ENCODE data around the gene RBM39.
"Not testable (repeated sequence)": the region's sequence is repeated elsewhere in the genome, so short reads cannot be mapped to it uniquely, and the experiment has no call there.

Gene RBM39

DNA sequence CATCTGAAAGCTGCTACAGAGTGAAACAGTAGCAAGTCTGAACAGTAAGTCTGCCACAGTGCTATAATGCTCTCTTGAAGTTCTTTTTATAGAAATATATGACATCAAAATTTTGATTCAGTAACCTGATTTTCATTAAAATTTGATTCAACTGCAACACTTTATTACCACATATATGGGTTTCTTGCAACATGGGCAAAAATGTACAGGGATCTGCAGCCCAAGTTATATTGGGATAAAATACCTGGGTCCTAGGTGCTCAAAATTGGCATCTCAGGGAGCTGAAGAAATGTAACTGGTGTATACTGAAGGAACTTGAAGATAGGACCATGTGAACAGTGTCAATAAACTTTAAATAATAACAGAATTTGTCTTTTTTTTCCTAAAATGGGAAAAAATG lies 32.0 kb downstream of the RBM39 start:
- Histone ChIP-seq H3K4me3 (ENCODE audit: low read length) (no peak overlapping the region), H3K9ac (ENCODE audit: low read length) (no peak overlapping the region), H3K36me3 (ENCODE audit: control insufficient read depth, low read depth, low read length) (peaks cover 99% of the 10 kb centered on the region), H3K27me3 (ENCODE audit: control insufficient read depth, insufficient read depth, low read length) (no peaks in the 10 kb centered on the region), H3K4me1 (ENCODE audit: control insufficient read depth, low read depth, low read length) (no peaks in the 10 kb centered on the region), H3K9me3 (ENCODE audit: control insufficient read depth, low read depth, low read length) (no peaks in the 10 kb centered on the region), H3K27ac (ENCODE audit: low read length) (no peak overlapping the region)

DNA sequence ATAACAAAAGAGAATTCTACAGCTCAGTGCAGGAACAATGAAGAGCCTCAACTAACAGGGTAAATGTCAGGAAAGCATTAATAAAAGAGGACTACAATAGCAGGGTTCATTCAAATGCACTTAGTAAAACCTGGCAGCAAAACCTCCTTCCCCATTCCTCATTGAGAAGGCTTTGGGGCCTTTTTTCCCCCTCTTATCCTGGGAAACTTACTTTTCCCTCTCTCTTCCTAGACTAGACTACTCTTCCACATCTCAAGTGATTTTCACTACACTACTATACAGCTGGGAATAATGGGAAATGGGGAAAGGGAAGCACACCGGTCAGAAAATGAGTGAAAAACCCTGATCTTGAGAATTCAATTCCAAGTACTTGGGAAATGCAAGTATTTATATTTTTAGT lies 32.8 kb downstream of the RBM39 start:
- Histone ChIP-seq H3K27ac (ENCODE audit: low read length) (no peak overlapping the region), H3K4me1 (ENCODE audit: control insufficient read depth, low read depth, low read length) (no peaks in the 10 kb centered on the region)

DNA sequence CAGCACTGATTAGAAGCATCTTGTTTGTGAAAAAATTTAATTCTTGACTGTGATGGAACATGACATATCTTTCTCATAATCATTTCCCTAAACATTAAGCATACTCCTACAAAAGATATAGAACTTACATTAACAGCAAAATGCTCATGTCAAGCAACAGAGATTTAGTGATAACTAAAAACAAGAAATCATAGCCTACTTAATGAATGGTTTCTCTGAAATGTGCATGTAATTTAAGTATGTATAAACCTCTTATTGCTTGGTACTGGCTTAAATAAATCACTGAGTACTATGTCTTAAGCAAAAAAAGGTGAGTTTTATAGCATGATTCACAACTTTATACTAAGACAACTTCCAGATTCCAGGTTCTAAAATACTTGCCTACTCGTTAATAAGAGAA lies 33.6 kb downstream of the RBM39 start:
- no peaks in the 10 kb centered on the region for H3K9me3 ChIP-seq (ENCODE audit: control insufficient read depth, low read depth, low read length)
- no peak overlapping the region for H3K27ac ChIP-seq (ENCODE audit: low read length)
- H3K4me3 ChIP-seq (ENCODE audit: low read length) = no peak overlapping the region
- H3K9ac ChIP-seq (ENCODE audit: low read length) = no peak overlapping the region
- H3K36me3 ChIP-seq (ENCODE audit: control insufficient read depth, low read depth, low read length) = peaks cover 99% of the 10 kb centered on the region
- no peaks in the 10 kb centered on the region for H3K4me1 ChIP-seq (ENCODE audit: control insufficient read depth, low read depth, low read length)
- H3K27me3 ChIP-seq (ENCODE audit: control insufficient read depth, insufficient read depth, low read length) = no peaks in the 10 kb centered on the region

More for the DNA sequence above, 32.8 kb downstream of the RBM39 start:
- Histone ChIP-seq H3K9ac (ENCODE audit: low read length) (no peak overlapping the region), H3K9me3 (ENCODE audit: control insufficient read depth, low read depth, low read length) (no peaks in the 10 kb centered on the region), H3K4me3 (ENCODE audit: low read length) (no peak overlapping the region), H3K27me3 (ENCODE audit: control insufficient read depth, insufficient read depth, low read length) (no peaks in the 10 kb centered on the region), H3K36me3 (ENCODE audit: control insufficient read depth, low read depth, low read length) (peaks cover 99% of the 10 kb centered on the region)

DNA sequence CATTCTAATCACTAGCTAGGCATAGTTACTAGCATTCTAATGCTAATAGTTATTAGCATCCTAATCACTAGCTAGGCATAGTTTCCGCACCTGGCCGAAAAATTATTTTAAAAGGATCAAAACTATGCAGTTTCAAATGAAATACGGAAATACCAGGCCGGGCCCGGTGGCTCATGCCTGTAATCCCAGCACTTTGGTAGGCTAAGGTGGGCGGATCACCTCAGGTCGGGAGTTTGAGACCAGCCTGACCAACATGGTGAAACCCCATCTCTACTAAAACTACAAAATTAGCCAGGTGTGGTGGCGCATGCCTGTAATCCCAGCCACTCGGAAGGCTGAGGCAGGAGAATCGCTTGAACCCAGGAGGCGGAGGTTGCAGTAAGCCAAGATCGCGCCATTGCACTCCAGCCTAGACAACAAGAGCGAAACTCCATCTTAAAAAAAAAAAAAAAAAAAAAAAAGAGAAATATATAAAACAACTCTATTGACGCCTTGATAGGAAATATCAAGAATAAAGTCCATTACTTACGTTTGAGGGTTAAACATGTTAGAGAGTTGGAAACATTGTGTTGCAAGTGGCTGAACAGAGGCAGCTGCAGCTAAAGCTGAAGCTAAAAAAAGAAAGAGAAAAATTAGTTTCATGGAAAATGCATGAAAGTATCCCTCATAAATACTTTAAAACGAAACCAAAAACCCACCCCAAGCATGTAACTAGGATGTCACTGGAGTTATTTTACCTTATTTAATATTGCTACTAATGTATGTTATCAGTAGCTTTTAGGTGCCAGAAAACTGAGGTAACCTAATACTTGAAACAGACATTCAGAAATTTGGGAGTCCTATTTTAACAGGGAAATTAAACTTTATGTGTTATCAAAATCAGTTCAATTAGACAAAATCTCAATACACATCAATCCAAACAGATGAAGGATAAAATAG lies 35.2 kb downstream of the RBM39 start:
- not testable (repeated sequence) for H3K27ac ChIP-seq (ENCODE audit: low read length); H3K9ac ChIP-seq (ENCODE audit: low read length)
- H3K36me3 ChIP-seq (ENCODE audit: control insufficient read depth, low read depth, low read length) = peaks cover 97% of the 10 kb centered on the region

DNA sequence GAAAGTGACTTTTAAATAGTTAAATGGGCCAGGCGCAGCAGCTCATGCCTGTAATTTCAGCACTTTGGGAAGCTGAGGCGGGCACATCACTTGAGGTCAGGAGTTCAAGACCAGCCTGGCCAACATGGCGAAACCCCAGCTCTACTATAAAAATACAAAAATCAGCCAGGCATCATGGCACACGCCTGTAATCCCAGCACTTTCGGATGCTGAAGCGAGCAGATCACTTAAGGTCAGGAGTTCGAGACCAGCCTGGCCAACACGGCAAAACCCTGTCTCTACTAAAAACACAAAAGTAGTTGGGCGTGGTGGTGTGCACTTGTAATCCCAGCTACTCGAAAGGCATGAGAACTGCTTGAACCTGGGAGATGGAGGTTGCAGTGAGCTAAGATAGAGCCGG lies 36.2 kb downstream of the RBM39 start:
- H3K4me1 ChIP-seq (ENCODE audit: control insufficient read depth, low read depth, low read length); H3K9me3 ChIP-seq (ENCODE audit: control insufficient read depth, low read depth, low read length); H3K27ac ChIP-seq (ENCODE audit: low read length); H3K4me3 ChIP-seq (ENCODE audit: low read length); H3K9ac ChIP-seq (ENCODE audit: low read length); H3K27me3 ChIP-seq (ENCODE audit: control insufficient read depth, insufficient read depth, low read length): not testable (repeated sequence)
- H3K36me3 ChIP-seq (ENCODE audit: control insufficient read depth, low read depth, low read length) = peaks cover 88% of the 10 kb centered on the region

More for the DNA sequence above, 35.2 kb downstream of the RBM39 start:
- not testable (repeated sequence) for H3K9me3 ChIP-seq (ENCODE audit: control insufficient read depth, low read depth, low read length); H3K4me1 ChIP-seq (ENCODE audit: control insufficient read depth, low read depth, low read length); H3K27me3 ChIP-seq (ENCODE audit: control insufficient read depth, insufficient read depth, low read length); H3K4me3 ChIP-seq (ENCODE audit: low read length)

DNA sequence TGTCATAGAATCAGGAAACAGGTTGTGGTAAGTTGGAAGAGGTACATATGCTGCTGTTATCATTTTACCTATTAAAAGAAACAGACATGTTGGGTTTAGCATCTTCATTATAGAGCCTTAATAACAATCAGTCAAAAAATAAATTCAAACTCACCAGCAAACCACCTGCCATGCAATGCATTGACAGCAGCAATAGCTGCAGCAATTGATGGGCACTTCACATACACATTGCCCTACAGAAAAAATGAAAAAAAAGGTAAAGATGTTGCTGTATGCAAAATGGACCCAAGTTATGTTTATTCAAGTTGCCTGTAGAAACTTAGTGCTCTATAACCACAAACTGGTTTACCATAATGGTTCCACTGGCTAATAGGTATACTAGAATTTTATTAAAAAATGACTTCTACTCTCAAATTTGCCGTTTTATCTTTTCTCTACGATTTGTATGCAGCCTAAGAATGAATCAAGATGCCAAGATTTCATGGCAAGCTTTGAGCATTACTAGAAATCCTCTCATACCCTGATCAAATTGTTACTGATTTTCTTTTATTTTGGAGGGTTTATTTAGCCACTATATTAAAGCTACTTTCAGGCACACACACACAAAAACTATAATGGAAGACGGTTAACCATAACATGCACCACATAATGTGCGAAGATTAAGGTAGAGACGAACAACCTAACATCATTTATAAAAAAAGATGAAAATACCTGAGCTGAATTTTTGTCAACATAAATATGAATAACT lies 37.4 kb downstream of the RBM39 start:
- no peaks in the 10 kb centered on the region for H3K27me3 ChIP-seq (ENCODE audit: control insufficient read depth, insufficient read depth, low read length)
- no peak overlapping the region for H3K4me3 ChIP-seq (ENCODE audit: low read length)
- no peaks in the 10 kb centered on the region for H3K4me1 ChIP-seq (ENCODE audit: control insufficient read depth, low read depth, low read length)
- no peak overlapping the region for H3K27ac ChIP-seq (ENCODE audit: low read length)
- no peaks in the 10 kb centered on the region for H3K9me3 ChIP-seq (ENCODE audit: control insufficient read depth, low read depth, low read length)
- no peak overlapping the region for H3K9ac ChIP-seq (ENCODE audit: low read length)
- H3K36me3 ChIP-seq (ENCODE audit: control insufficient read depth, low read depth, low read length) = peaks cover 76% of the 10 kb centered on the region

DNA sequence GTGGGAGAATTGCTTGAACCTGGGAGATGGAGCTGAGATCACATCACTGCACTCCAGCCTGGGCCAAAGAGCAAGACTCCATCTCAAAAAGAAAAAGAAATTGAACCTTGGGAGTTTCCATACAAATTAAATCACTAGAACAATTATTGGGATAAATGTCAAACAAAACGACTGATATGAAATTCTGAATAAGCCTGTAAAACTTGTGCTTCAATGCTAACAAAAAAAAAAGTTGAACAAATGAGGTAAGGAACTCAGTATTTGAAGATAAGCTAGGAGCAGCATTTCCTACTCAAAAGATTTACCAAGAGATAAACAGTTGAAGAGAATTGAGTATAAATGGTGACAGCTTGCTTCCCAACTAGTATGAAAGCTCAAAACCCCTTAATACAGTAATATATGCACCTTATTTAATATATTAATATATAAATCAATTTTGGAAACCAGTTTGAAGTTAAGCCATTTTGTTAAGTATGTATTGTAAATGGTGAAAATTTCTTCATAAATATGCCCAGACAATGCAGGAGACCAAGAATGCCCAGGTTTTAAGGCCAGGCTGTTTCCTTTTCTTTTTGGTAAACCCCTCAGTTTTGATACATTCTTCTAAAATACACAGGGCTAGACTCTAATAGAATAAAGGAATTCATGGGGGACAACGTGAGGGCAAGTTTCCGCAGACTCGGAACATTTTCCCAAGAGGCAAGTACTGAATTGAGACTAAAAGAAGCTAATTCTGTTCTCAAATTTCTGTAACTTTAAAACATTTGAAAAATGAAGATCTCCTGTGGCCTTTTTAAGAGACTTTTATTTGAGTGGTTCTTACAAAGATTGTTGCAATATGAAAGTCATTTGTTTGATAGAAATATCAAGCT lies 39.0 kb downstream of the RBM39 start:
- peaks cover 59% of the 10 kb centered on the region for H3K36me3 ChIP-seq (ENCODE audit: control insufficient read depth, low read depth, low read length)
- H3K27me3 ChIP-seq (ENCODE audit: control insufficient read depth, insufficient read depth, low read length) = no peaks in the 10 kb centered on the region
- no peak overlapping the region for H3K27ac ChIP-seq (ENCODE audit: low read length)
- no peak overlapping the region for H3K4me3 ChIP-seq (ENCODE audit: low read length)
- no peak overlapping the region for H3K9ac ChIP-seq (ENCODE audit: low read length)
- no peaks in the 10 kb centered on the region for H3K4me1 ChIP-seq (ENCODE audit: control insufficient read depth, low read depth, low read length)
- no peaks in the 10 kb centered on the region for H3K9me3 ChIP-seq (ENCODE audit: control insufficient read depth, low read depth, low read length)

DNA sequence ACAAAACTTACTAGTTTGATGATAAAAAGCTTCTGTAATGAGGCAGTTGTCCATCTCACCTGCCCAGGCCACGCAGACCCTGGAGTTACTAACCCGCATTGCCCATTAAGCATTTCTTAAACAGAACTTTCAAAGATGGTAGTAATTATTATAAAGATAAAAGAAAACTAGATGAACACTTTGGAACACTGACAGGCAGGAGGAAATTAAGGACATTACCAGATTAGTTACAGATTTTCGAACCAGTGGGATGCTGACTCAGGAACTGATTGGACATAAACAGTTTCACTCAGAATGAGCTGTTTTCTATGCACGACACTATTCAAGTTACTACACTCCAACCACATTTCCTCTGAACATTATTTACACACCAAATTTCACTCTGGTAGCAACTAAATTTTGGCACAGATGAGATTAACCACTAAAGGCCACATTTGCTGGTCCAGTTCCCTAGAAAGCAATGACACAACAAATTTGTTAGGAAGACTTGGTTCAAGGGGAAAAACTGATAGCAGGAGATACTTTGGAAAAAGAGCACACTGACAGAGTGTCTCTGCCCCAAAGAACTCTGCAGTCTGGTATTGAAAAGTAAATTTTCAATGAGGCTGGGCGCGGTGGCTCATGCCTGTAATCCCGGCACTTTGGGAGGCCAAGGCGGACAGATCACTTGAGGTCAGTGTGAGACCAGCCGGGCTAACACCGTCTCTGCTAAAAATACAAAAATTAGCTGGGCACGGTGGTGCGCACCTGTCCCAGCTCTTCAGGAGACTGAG lies 39.8 kb downstream of the RBM39 start:
- peaks cover 52% of the 10 kb centered on the region for H3K36me3 ChIP-seq (ENCODE audit: control insufficient read depth, low read depth, low read length)

DNA sequence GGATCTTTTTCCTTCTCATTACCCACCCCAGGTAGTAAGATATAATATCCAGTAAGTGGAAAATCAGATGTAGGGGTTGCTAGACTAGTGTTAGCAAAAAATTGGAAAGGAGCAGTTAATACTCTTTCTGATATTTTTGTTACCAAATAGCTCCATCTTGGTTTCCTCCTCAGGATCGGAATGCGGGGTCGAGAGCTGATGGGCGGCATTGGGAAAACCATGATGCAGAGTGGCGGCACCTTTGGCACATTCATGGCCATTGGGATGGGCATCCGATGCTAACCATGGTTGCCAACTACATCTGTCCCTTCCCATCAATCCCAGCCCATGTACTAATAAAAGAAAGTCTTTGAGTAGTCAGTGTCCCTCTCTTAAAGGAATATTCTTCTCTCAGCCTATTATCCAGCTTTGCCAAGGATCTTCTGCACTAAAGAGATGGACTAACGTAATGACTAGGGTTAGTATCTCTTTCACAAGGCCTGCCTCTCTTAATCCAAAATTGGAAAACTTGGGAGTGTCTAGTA lies 41.4 kb downstream of the RBM39 start:
- H3K9ac ChIP-seq (ENCODE audit: low read length) = no peak overlapping the region
- H3K9me3 ChIP-seq (ENCODE audit: control insufficient read depth, low read depth, low read length) = no peaks in the 10 kb centered on the region
- no peaks in the 10 kb centered on the region for H3K27me3 ChIP-seq (ENCODE audit: control insufficient read depth, insufficient read depth, low read length)
- peaks cover 36% of the 10 kb centered on the region for H3K36me3 ChIP-seq (ENCODE audit: control insufficient read depth, low read depth, low read length)
- peak overlapping the region; percentile 80 for H3K4me3 ChIP-seq (ENCODE audit: low read length)
- H3K4me1 ChIP-seq (ENCODE audit: control insufficient read depth, low read depth, low read length) = no peaks in the 10 kb centered on the region
- no peak overlapping the region for H3K27ac ChIP-seq (ENCODE audit: low read length)

More for the DNA sequence above, 39.8 kb downstream of the RBM39 start:
- Histone ChIP-seq H3K4me3 (ENCODE audit: low read length) (no peak overlapping the region), H3K9me3 (ENCODE audit: control insufficient read depth, low read depth, low read length) (no peaks in the 10 kb centered on the region), H3K27me3 (ENCODE audit: control insufficient read depth, insufficient read depth, low read length) (no peaks in the 10 kb centered on the region), H3K4me1 (ENCODE audit: control insufficient read depth, low read depth, low read length) (no peaks in the 10 kb centered on the region), H3K27ac (ENCODE audit: low read length) (no peak overlapping the region), H3K9ac (ENCODE audit: low read length) (no peak overlapping the region)

DNA sequence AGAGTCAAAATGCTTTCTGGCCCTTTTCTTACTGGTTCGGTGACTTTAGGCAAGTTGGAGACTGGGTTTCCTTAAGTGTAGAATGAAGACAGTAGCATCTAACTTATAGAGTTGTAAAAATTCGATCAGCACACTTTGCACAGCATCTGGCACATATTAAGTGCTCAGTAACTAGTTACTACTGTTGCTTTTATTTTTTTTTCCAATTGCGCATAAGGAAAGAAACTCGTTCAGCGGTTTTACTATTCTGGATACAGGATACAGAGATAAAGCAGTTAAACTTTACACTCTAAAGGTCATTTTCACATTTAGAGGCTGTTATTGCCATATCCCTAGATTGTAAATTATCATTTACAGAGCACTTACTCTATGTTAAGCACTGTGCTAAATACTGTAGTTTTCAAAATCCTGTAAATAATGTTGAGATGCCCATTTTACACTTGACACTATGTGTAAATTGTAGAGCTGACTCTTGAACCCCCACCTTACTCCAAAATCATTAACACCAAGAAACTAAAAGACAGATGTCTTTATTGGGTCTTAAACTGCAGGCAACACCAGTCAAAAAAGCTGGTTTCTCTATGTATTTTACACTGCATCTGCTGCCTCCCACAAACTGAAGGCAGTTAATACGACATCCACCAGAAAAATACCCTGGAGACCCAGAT lies 42.0 kb downstream of the RBM39 start:
- Histone ChIP-seq H3K4me3 (ENCODE audit: low read length) (peak overlapping the region; percentile 80), H3K9ac (ENCODE audit: low read length) (peak overlapping the region; percentile 86), H3K27me3 (ENCODE audit: control insufficient read depth, insufficient read depth, low read length) (no peaks in the 10 kb centered on the region), H3K36me3 (ENCODE audit: control insufficient read depth, low read depth, low read length) (peaks cover 30% of the 10 kb centered on the region), H3K27ac (ENCODE audit: low read length) (no peak overlapping the region), H3K9me3 (ENCODE audit: control insufficient read depth, low read depth, low read length) (no peaks in the 10 kb centered on the region), H3K4me1 (ENCODE audit: control insufficient read depth, low read depth, low read length) (no peaks in the 10 kb centered on the region)

Data from iPS-18a (cell line).